Panc1 (cell line): ENCODE results near the gene SEPHS1. TPM values are rescaled to one million over a fixed set of nuclear protein-coding genes. Genes with fewer than 3 reads are reported as not detected.

Experiments
- ATAC-seq: fragments of 200-7000 bp; cut with Tn5 transposase; 2 replicates; pipeline ENCODE4 v1.9.1; 2020; ENCODE audit warnings: mild to moderate bottlenecking, moderate library complexity
- BruUV-seq: library from RNA; stranded (reverse); fragments of 400-500 nt; replicated peaks from 2 replicates; lab custom pipeline; 2021; lab: Mats Ljungman, UMichigan
- CTCF ChIA-PET: fragments of 300-600 bp; sonication (Branson Sonifier 250); formaldehyde crosslinking; loops from one replicate; lab custom pipeline; 2022; ENCODE audit warnings: antibody characterized with exemption; lab: Charles Lee
- POLR2A ChIA-PET: fragments of 300-600 bp; sonication (Branson Sonifier 250); formaldehyde crosslinking; loops from one replicate; lab custom pipeline; 2022; ENCODE audit warnings: antibody characterized with exemption; lab: Charles Lee
- DNase-seq: peaks from one replicate; pipeline ENCODE4 v3.0.0-alpha.2; 2010; ENCODE audit warnings: low read depth, low spot score
- H3K27ac ChIP-seq: 2 replicates; pipeline ENCODE4 v1.5.1; 2011; ENCODE audit warnings: mild to moderate bottlenecking, low read length, inconsistent platforms
- H3K27me3 ChIP-seq: fragments of 200-500 bp; sonication (Bioruptor generic); 2 replicates; pipeline ENCODE4 v1.6.0; 2014; ENCODE audit warnings: low read length, inconsistent platforms; ENCODE audit not compliant: control insufficient read depth, insufficient read depth
- H3K36me3 ChIP-seq: fragments of 200-500 bp; sonication (Bioruptor generic); 2 replicates; pipeline ENCODE4 v1.5.1; 2014; ENCODE audit warnings: inconsistent platforms, mild to moderate bottlenecking, low read length, moderate library complexity; ENCODE audit not compliant: control insufficient read depth, insufficient read depth
- H3K4me1 ChIP-seq: 2 replicates; pipeline ENCODE4 v1.5.1; 2011; ENCODE audit warnings: inconsistent platforms, mild to moderate bottlenecking, low read length, moderate library complexity; ENCODE audit not compliant: control insufficient read depth, insufficient read depth
- H3K4me3 ChIP-seq, 2 experiments: 2 replicates each; pipeline ENCODE4 v1.5.1; 2011 to 2012; ENCODE audit warnings: low read depth in 2 of 2, low read length in 2 of 2, mild to moderate bottlenecking in 2 of 2, inconsistent platforms in 1 of 2, moderate library complexity in 1 of 2
- H3K9me3 ChIP-seq: fragments of 200-500 bp; sonication (Bioruptor generic); 2 replicates; pipeline ENCODE4 v1.5.1; 2014; ENCODE audit warnings: low read depth, mild to moderate bottlenecking, inconsistent platforms, low read length, moderate library complexity; ENCODE audit not compliant: control insufficient read depth, insufficient read depth
- CTCF ChIP-seq: fragments of 450-650 bp; IDR thresholded peaks from 2 replicates; pipeline ENCODE4 v1.5.1; 2017; ENCODE audit warnings: mild to moderate bottlenecking
- POLR2AphosphoS5 ChIP-seq: IDR thresholded peaks from 2 replicates; pipeline ENCODE4 v1.6.1; 2012; ENCODE audit warnings: mild to moderate bottlenecking, low read depth, low read length, moderate library complexity
- REST ChIP-seq, 2 experiments: IDR thresholded peaks; 2 replicates each; pipeline ENCODE4 v1.6.1; 2011 to 2012; ENCODE audit warnings: low read depth in 2 of 2, control low read depth in 1 of 2, low read length in 1 of 2, mild to moderate bottlenecking in 1 of 2, moderate library complexity in 1 of 2; ENCODE audit not compliant: insufficient read depth in 1 of 2
- SIN3A ChIP-seq: IDR thresholded peaks from 2 replicates; pipeline ENCODE4 v1.6.1; 2012; ENCODE audit warnings: low read depth, mild to moderate bottlenecking, low read length, moderate library complexity, borderline replicate concordance; ENCODE audit not compliant: insufficient read depth
- TCF7L2 ChIP-seq: IDR thresholded peaks from 2 replicates; pipeline ENCODE4 v1.6.1; 2011; ENCODE audit warnings: mild to moderate bottlenecking, low read depth, low read length, inconsistent platforms
- in situ Hi-C: cut with HindIII; loops from 2 replicates; pipeline ENCODE4 v1.10.0; 2016; ENCODE audit warnings: low sequenced_read_pairs, low pct_unique_long_range_greater_than_20kb
- intact Hi-C: fragments of 100-400 bp; cut with micrococcal nuclease; formaldehyde crosslinking; loops from one replicate; pipeline ENCODE4 v1.10.0; 2022; ENCODE audit not compliant: unreplicated experiment
- total RNA-seq: library from RNA; stranded (reverse); gene quantifications from one replicate; pipeline ENCODE4 v1.2.1, GENCODE V29; 2021; ENCODE audit not compliant: unreplicated experiment

SEPHS1 gene
- total RNA-seq, 1 experiment from 2014 or later, result 47.1 TPM

- no peak for DNase-seq
- ATAC-seq, result no peak
- H3K4me3 ChIP-seq, result no peak overlapping the region
- no peaks in the 10 kb centered on the region for H3K27me3 ChIP-seq
- TF ChIP-seq POLR2AphosphoS5 (no peak), REST (IDR thresholded peaks at IDR 0.05; ENCODE audit: insufficient read depth in 1 of 2, low read depth in 2 of 2, low read length in 1 of 2) (no peak), SIN3A (no peak), TCF7L2 (no peak), CTCF (no peak)
- H3K36me3 ChIP-seq, result no peaks in the 10 kb centered on the region
- no peak overlapping the region for H3K27ac ChIP-seq
- in situ Hi-C loops (no loop called here), intact Hi-C loops (no loop called here)
- ChIA-PET CTCF (interaction anchor here (0.6 kb wide), 3 partner anchors 40 to 1630 kb away, joined by 3 to 5 read pairs (median 4); no protein-coding TSS in a partner anchor), POLR2A (interaction anchor here (0.6 kb wide), 1 partner anchor 111 kb away, joined by 5 read pairs; no protein-coding TSS in a partner anchor)
- no peaks in the 10 kb centered on the region for H3K4me1 ChIP-seq
- BruUV-seq, result no TSS peak
- no peaks in the 10 kb centered on the region for H3K9me3 ChIP-seq
These were observed 30.6 kb downstream of the SEPHS1 start for GRCh38 chr10:13317474-13317873.

- POLR2A ChIA-PET, result no interaction called here
- CTCF ChIA-PET, result no interaction called here
- BruUV-seq, result no TSS peak
- no peaks in the 10 kb centered on the region for H3K27me3 ChIP-seq
- H3K27ac ChIP-seq, result no peak overlapping the region
- ATAC-seq, result no peak
- no peak for DNase-seq
- H3K4me1 ChIP-seq, result no peaks in the 10 kb centered on the region
- in situ Hi-C loops, result no loop called here
- no peaks in the 10 kb centered on the region for H3K36me3 ChIP-seq
- no peak for TF ChIP-seq POLR2AphosphoS5
- no peak for TF ChIP-seq REST (IDR thresholded peaks at IDR 0.05; ENCODE audit: insufficient read depth in 1 of 2, low read depth in 2 of 2, low read length in 1 of 2)
- no peak for TF ChIP-seq TCF7L2
- no peak for TF ChIP-seq CTCF
- no peak for TF ChIP-seq SIN3A
- intact Hi-C loops, result no loop called here
- H3K4me3 ChIP-seq, result no peak overlapping the region
- H3K9me3 ChIP-seq, result no peaks in the 10 kb centered on the region
These were observed 31.3 kb downstream of the SEPHS1 start for GRCh38 chr10:13316635-13317311.
